NCI-H1092 (cell line): ENCODE data around the gene CARS1.

Experiments used
- DNase-seq: peaks from one replicate; lab custom pipeline; 2025; lab: John Stamatoyannopoulos, UW

The CARS1 gene

GRCh38 chr11:3057069-3057963 lies at the start of gene CARS1:
CARS1 (minus strand) TSS chr11:3057423; CDS start chr11:3057367, 56 bp downstream.
- DNase-seq = peak; percentile 88

- no peak for DNase-seq
Observed at GRCh38 chr11:3105791-3106735, 48.8 kb upstream of the CARS1 start.

GRCh38 chr11:3104961-3105790 lies 48.0 kb upstream of the CARS1 start:
- no peak for DNase-seq

GRCh38 chr11:3104051-3104714 lies 47.0 kb upstream of the CARS1 start:
- no peak for DNase-seq

- DNase-seq = no peak
Observed at GRCh38 chr11:3103076-3103475, 45.9 kb upstream of the CARS1 start.

- DNase-seq = no peak
Observed at GRCh38 chr11:3102641-3102921, 45.4 kb upstream of the CARS1 start.

- no peak for DNase-seq
Observed at GRCh38 chr11:3101921-3102640, 44.9 kb upstream of the CARS1 start.

GRCh38 chr11:3099178-3099577 lies 42.0 kb upstream of the CARS1 start:
- DNase-seq = no peak

GRCh38 chr11:3096909-3097530 lies 39.8 kb upstream of the CARS1 start:
- DNase-seq = no peak

GRCh38 chr11:3095712-3096361 lies 38.6 kb upstream of the CARS1 start:
- DNase-seq = no peak

- no peak for DNase-seq
Observed at GRCh38 chr11:3094223-3094824, 37.1 kb upstream of the CARS1 start.

GRCh38 chr11:3093281-3094191 lies 36.3 kb upstream of the CARS1 start:
- no peak for DNase-seq

GRCh38 chr11:3092603-3093141 lies 35.4 kb upstream of the CARS1 start:
- no peak for DNase-seq

GRCh38 chr11:3091846-3092602 lies 34.8 kb upstream of the CARS1 start:
- peak; percentile 24 for DNase-seq

GRCh38 chr11:3091081-3091845 lies 34.0 kb upstream of the CARS1 start:
- no peak for DNase-seq

GRCh38 chr11:3090096-3090901 lies 33.1 kb upstream of the CARS1 start:
- no peak for DNase-seq
